RWPE2 (cell line): Measurements from ENCODE around the gene CCT6A.
"Not testable (repeated sequence)": the region's sequence is repeated elsewhere in the genome, so short reads cannot be mapped to it uniquely, and the experiment has no call there.

Experiments
- ATAC-seq: fragments of 200-7000 bp; cut with Tn5 transposase; 3 replicates; pipeline ENCODE4 v1.9.1; 2021; ENCODE audit warnings: low read depth
- DNase-seq: peaks from one replicate; pipeline ENCODE4 v3.0.0-alpha.2; 2020; ENCODE audit warnings: low spot score
- H3K27ac ChIP-seq: fragments of 450-650 bp; 2 replicates; pipeline ENCODE4 v1.5.1; 2017; ENCODE audit warnings: mild to moderate bottlenecking; ENCODE audit not compliant: poor library complexity, severe bottlenecking
- H3K27me3 ChIP-seq: fragments of 250-450 bp; sonication (Bioruptor Pico); 2 replicates; pipeline ENCODE4 v1.5.1; 2021; ENCODE audit warnings: mild to moderate bottlenecking, moderate library complexity; ENCODE audit not compliant: insufficient read depth, poor library complexity, severe bottlenecking
- H3K36me3 ChIP-seq: fragments of 250-450 bp; sonication (Bioruptor Pico); 2 replicates; pipeline ENCODE4 v1.5.1; 2020; ENCODE audit warnings: low read depth, mild to moderate bottlenecking, moderate library complexity
- H3K4me1 ChIP-seq: fragments of 250-450 bp; sonication (Bioruptor Pico); 2 replicates; pipeline ENCODE4 v1.5.1; 2021; ENCODE audit warnings: mild to moderate bottlenecking, moderate library complexity; ENCODE audit not compliant: insufficient read depth, poor library complexity, severe bottlenecking
- H3K4me3 ChIP-seq: fragments of 250-450 bp; sonication (Bioruptor Pico); 2 replicates; pipeline ENCODE4 v1.5.1; 2021; ENCODE audit warnings: mild to moderate bottlenecking, moderate library complexity; ENCODE audit not compliant: severe bottlenecking
- H3K9me3 ChIP-seq: fragments of 250-450 bp; sonication (Bioruptor Pico); 2 replicates; pipeline ENCODE4 v1.5.1; 2021; ENCODE audit warnings: mild to moderate bottlenecking, moderate library complexity; ENCODE audit not compliant: severe bottlenecking
- TF ChIP-seq, protein P1 (sequence below): fragments of 450-650 bp; IDR thresholded peaks from one replicate; pipeline ENCODE4 v1.5.1; 2017; ENCODE audit warnings: mild to moderate bottlenecking, moderate library complexity; ENCODE audit not compliant: poor library complexity, severe bottlenecking

Gene CCT6A

DNA sequence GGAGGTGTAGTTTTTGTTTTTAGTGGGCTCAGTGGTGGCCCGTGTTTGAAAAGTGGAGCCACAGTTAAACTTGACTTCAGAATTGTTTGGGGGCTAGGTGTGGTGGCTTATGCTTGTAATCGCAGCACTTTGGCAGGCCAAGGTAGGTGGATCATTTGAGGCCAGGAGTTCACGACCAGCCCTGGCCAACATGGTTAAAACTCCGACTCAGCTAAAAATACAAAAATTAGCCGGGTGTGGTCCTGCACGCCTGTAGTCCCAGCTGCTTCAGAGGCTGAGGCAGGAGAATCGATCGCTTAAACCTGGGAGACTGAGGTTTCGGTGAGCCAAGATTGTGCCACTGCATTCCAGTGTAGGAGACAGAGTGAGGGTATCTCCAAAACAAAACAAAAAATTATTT, 1.8 kb downstream of the CCT6A start:
- ATAC-seq (no peak), DNase-seq (no peak)
- Histone ChIP-seq H3K4me1 (peaks cover 13% of the 10 kb centered on the region), H3K36me3 (peaks cover 61% of the 10 kb centered on the region), H3K27ac (peak overlapping the region; percentile 60), H3K4me3 (no peak overlapping the region), H3K9me3 (no peaks in the 10 kb centered on the region), H3K27me3 (no peaks in the 10 kb centered on the region)
- TF ChIP-seq, protein P1, sequence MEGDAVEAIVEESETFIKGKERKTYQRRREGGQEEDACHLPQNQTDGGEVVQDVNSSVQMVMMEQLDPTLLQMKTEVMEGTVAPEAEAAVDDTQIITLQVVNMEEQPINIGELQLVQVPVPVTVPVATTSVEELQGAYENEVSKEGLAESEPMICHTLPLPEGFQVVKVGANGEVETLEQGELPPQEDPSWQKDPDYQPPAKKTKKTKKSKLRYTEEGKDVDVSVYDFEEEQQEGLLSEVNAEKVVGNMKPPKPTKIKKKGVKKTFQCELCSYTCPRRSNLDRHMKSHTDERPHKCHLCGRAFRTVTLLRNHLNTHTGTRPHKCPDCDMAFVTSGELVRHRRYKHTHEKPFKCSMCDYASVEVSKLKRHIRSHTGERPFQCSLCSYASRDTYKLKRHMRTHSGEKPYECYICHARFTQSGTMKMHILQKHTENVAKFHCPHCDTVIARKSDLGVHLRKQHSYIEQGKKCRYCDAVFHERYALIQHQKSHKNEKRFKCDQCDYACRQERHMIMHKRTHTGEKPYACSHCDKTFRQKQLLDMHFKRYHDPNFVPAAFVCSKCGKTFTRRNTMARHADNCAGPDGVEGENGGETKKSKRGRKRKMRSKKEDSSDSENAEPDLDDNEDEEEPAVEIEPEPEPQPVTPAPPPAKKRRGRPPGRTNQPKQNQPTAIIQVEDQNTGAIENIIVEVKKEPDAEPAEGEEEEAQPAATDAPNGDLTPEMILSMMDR, result no peak

DNA sequence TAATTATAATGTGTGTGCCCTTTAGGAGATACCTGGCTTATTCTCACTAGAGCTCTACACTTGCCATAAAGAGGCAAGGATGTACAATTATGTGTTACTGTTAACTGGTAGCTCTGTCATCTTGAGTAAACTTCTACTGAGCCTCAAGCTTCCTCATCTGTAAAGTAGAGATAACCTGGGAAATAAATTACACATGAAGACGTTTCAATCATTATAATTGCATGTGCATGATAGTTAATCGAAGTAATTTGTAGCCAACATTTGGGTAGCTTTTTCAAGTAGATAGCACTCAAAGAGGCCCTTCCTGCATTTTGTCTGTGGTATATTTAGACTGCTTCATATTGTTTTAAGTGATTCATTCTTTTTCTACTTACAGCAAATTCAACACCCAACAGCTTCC, 2.4 kb downstream of the CCT6A start:
- Histone ChIP-seq H3K27ac (no peak overlapping the region), H3K4me1 (peaks cover 13% of the 10 kb centered on the region), H3K27me3 (no peaks in the 10 kb centered on the region), H3K36me3 (peaks cover 67% of the 10 kb centered on the region), H3K4me3 (no peak overlapping the region), H3K9me3 (no peaks in the 10 kb centered on the region)
- no peak for ATAC-seq
- no peak for DNase-seq
- TF ChIP-seq, protein P1, result no peak

DNA sequence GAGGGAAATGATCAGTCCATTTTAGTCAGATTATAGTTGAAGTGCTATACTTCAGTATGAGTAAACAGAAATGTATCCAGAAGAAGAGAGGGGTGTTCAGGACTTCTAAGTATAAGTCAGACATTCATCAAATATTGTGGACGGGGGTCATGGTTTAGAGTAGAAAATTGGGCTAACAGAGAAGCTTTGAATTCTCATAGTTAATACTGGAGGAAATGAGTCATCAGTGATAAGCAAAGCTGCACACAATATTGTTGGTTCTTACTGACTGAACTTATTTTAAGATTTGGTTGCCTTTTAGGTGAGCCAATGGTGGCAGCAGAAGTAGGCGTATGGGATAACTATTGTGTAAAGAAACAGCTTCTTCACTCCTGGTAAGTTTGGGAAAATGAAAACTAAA, 10.8 kb downstream of the CCT6A start:
- H3K27me3 ChIP-seq, result no peaks in the 10 kb centered on the region
- no peaks in the 10 kb centered on the region for H3K9me3 ChIP-seq
- H3K36me3 ChIP-seq, result peaks cover 73% of the 10 kb centered on the region
- peak overlapping the region; percentile 69 for H3K27ac ChIP-seq
- TF ChIP-seq, protein P1, result no peak
- ATAC-seq (peak; percentile 28), DNase-seq (no peak)
- peaks cover 22% of the 10 kb centered on the region for H3K4me1 ChIP-seq
- H3K4me3 ChIP-seq, result no peak overlapping the region

DNA sequence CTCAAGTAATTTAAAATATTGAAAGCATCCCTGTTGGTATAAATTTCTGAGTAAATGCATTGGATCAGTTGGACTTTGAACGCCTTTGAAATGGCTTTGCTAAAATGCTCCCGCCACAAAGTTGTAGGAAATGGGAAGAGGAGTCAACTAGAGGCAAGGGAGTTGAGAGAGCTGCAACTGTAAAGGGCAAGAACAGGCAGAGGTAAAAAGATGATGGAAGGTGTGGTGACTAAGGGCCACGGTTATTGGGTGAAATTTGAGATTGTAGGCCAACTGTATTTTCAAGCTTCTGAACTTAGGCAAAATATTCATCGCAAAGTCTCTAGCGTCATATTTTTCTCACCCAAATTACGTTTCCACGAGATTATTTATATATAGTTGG, 11.9 kb downstream of the CCT6A start:
- H3K36me3 ChIP-seq, result peaks cover 67% of the 10 kb centered on the region
- no peaks in the 10 kb centered on the region for H3K9me3 ChIP-seq
- TF ChIP-seq, protein P1, result no peak
- no peak for DNase-seq
- peak; percentile 16; the same call in 2 of the 3 replicates for ATAC-seq
- no peaks in the 10 kb centered on the region for H3K27me3 ChIP-seq
- no peak overlapping the region for H3K4me3 ChIP-seq
- H3K27ac ChIP-seq, result peak overlapping the region; percentile 69
- peaks cover 22% of the 10 kb centered on the region for H3K4me1 ChIP-seq

DNA sequence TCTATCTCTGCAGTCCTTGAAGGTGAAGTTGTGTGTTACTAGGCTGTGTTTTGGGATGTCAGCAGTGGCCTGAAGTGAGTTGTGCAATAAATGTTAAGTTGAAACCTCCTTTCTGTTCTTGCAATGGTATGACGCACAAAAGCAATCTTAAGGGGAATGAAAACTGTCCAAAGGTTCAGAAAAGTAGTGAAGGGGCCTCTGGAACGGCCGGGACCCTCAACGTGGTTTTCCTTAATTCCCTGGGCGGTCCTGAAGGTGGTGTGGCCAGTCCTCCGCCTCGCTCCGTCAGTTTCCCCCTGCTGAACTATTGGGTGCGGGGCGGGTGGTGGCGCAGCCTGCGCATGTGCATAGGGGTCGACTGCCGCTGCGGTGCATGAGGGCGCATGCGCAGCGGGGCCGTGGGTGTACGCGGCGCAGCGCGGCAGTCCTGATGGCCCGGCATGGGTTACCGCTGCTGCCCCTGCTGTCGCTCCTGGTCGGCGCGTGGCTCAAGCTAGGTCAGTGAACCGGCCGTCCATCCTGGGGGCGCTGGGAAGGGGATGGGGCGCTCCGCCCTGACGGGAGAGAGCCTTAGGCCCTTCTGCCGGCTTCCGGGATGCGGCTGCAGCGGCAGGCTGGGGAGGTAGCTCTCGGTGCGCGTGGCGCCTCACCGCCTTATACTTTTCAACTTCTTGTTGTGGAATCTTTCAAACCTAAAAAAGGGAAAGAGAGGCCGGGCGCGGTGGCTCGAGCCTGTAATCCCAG, 12.5 kb downstream of the CCT6A start, which contains the start of gene SUMF2:
Gene SUMF2 (plus strand): TSS at position 405 of the 744 bp plus-strand sequence. CDS start 26 bp downstream, at position 431.
- Histone ChIP-seq H3K4me3 (peak within 1 kb of the TSS; percentile 88), H3K36me3 (peaks cover 66% of the 10 kb centered on the region), H3K27me3 (no peaks in the 10 kb centered on the region), H3K27ac (peak within 1 kb of the TSS; percentile 69), H3K4me1 (peaks cover 22% of the 10 kb centered on the region), H3K9me3 (no peaks in the 10 kb centered on the region)
- DNase-seq (peak; percentile 84), ATAC-seq (peak; percentile 84)
- TF ChIP-seq, protein P1, result no peak

DNA sequence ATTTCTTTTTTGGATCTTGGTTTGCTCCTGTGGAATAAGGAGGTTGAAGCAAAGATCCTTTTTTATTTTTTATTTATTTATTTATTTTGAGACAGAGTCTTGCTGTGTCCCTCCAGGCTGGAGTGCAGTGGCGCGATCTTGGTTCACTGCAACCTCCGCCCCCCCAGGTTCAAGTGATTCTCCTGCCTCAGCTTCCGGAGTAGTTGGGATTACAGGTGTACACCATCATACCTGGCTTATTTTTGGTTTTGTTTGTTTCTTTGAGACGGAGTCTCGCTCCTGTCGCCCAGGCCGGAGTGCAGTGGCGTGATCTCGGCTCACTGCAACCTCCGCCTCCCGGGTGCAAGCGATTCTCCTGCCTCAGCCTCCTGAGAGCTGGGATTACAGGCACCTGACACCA, 14.8 kb downstream of the CCT6A start:
- not testable (repeated sequence) for H3K27ac ChIP-seq, H3K4me3 ChIP-seq, DNase-seq, H3K27me3 ChIP-seq, H3K9me3 ChIP-seq, ATAC-seq
- Histone ChIP-seq H3K36me3 (peaks cover 67% of the 10 kb centered on the region), H3K4me1 (peaks cover 18% of the 10 kb centered on the region)
